Measurements from ENCODE around the gene CD80.

DNA sequence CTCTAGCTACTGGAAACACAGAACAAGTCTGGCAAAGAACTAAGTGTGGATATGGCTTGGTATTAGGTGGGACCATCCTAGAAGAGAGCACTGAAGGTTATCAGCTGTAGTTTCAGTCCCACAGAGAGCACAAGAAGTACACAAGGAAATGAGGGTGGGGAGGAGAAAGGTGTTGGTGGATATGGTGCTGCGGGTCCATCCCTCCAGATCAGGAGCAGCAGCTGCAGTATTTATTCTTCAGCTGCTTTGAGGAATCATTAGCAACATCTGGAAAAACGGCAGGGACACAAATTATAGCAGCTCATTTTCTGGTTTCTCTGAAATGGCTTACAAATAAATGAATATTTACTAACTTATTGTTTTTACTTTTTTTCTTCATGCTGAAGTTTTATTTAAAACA lies 29.0 kb downstream of the CD80 start:
- TF ChIP-seq, protein P1, sequence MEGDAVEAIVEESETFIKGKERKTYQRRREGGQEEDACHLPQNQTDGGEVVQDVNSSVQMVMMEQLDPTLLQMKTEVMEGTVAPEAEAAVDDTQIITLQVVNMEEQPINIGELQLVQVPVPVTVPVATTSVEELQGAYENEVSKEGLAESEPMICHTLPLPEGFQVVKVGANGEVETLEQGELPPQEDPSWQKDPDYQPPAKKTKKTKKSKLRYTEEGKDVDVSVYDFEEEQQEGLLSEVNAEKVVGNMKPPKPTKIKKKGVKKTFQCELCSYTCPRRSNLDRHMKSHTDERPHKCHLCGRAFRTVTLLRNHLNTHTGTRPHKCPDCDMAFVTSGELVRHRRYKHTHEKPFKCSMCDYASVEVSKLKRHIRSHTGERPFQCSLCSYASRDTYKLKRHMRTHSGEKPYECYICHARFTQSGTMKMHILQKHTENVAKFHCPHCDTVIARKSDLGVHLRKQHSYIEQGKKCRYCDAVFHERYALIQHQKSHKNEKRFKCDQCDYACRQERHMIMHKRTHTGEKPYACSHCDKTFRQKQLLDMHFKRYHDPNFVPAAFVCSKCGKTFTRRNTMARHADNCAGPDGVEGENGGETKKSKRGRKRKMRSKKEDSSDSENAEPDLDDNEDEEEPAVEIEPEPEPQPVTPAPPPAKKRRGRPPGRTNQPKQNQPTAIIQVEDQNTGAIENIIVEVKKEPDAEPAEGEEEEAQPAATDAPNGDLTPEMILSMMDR (IDR thresholded peaks at IDR 0.05) = no peak
- no peak for TF ChIP-seq POLR2AphosphoS5 (IDR thresholded peaks at IDR 0.05)
- no peak for TF ChIP-seq POLR2A (IDR thresholded peaks at IDR 0.05)
- no peak for TF ChIP-seq EP300 (IDR thresholded peaks at IDR 0.05; ENCODE audit: low read depth)

All from transverse colon (tissue), 4 donors.